SK-N-MC (cell line): ENCODE measurements around the gene ADAMTSL1.

Experiments
- DNase-seq: peaks from one replicate; pipeline ENCODE4 v3.0.0-alpha.2; 2011; ENCODE audit warnings: low read depth, low spot score
- H3K27ac ChIP-seq: fragments of 200-600 bp; sonication (generic); 2 replicates; pipeline ENCODE4 v1.5.1; 2016; ENCODE audit warnings: mixed run types
- H3K36me3 ChIP-seq: fragments of 200-600 bp; sonication (generic); 2 replicates; pipeline ENCODE4 v1.6.1; 2017; ENCODE audit warnings: antibody characterized with exemption, low read length, mixed read lengths; ENCODE audit not compliant: insufficient read depth
- H3K4me3 ChIP-seq: fragments of 200-600 bp; sonication (generic); 2 replicates; pipeline ENCODE4 v1.5.1; 2016
- H3K9ac ChIP-seq: fragments of 200-600 bp; sonication (generic); 2 replicates; pipeline ENCODE4 v1.8.0; 2017; ENCODE audit warnings: mixed run types, mixed read lengths; ENCODE audit not compliant: insufficient read length
- H3K9me3 ChIP-seq: fragments of 200-600 bp; sonication (generic); 2 replicates; pipeline ENCODE4 v1.6.1; 2017; ENCODE audit warnings: low read depth, mild to moderate bottlenecking, antibody characterized with exemption, low read length, moderate library complexity, mixed read lengths
- EZH2 ChIP-seq: fragments of 200-600 bp; sonication (generic); IDR thresholded peaks from one replicate; pipeline ENCODE4 v1.6.1; 2017; ENCODE audit warnings: antibody characterized with exemption
- FOXP2 ChIP-seq: optimal IDR thresholded peaks from 2 replicates; pipeline ENCODE3; 2011; ENCODE audit warnings: mild to moderate bottlenecking, moderate library complexity; ENCODE audit not compliant: insufficient read depth; ENCODE audit errors: extremely low read length, control extremely low read depth
- POLR2AphosphoS5 ChIP-seq: IDR thresholded peaks from 2 replicates; pipeline ENCODE4 v1.6.1; 2012; ENCODE audit warnings: mild to moderate bottlenecking, low read depth, low read length, borderline replicate concordance

Gene ADAMTSL1

GRCh38 chr9:18718393-18718792 is 244.4 kb downstream of the ADAMTSL1 start:
- no peak for TF ChIP-seq FOXP2
- no peak for TF ChIP-seq POLR2AphosphoS5
- TF ChIP-seq EZH2, result no peak
- no peak overlapping the region for H3K9ac ChIP-seq
- H3K36me3 ChIP-seq, result no peaks in the 10 kb centered on the region
- no peak overlapping the region for H3K27ac ChIP-seq
- no peaks in the 10 kb centered on the region for H3K9me3 ChIP-seq
- DNase-seq, result no peak
- no peak overlapping the region for H3K4me3 ChIP-seq

- no peak overlapping the region for H3K4me3 ChIP-seq
- no peak overlapping the region for H3K27ac ChIP-seq
- H3K9me3 ChIP-seq, result no peaks in the 10 kb centered on the region
- H3K36me3 ChIP-seq, result no peaks in the 10 kb centered on the region
- no peak overlapping the region for H3K9ac ChIP-seq
- TF ChIP-seq EZH2 (no peak), POLR2AphosphoS5 (no peak), FOXP2 (no peak)
- DNase-seq, result no peak
Observed at GRCh38 chr9:18718932-18719331, 245.0 kb downstream of the ADAMTSL1 start.

GRCh38 chr9:18720691-18721090 is 246.7 kb downstream of the ADAMTSL1 start:
- Histone ChIP-seq H3K27ac (no peak overlapping the region), H3K36me3 (no peaks in the 10 kb centered on the region), H3K4me3 (no peak overlapping the region), H3K9ac (no peak overlapping the region), H3K9me3 (no peaks in the 10 kb centered on the region)
- no peak for TF ChIP-seq FOXP2
- no peak for TF ChIP-seq EZH2
- TF ChIP-seq POLR2AphosphoS5, result no peak
- no peak for DNase-seq

- no peak overlapping the region for H3K9ac ChIP-seq
- no peak overlapping the region for H3K27ac ChIP-seq
- TF ChIP-seq POLR2AphosphoS5 (no peak), FOXP2 (no peak), EZH2 (no peak)
- H3K36me3 ChIP-seq, result no peaks in the 10 kb centered on the region
- DNase-seq, result no peak
- no peaks in the 10 kb centered on the region for H3K9me3 ChIP-seq
- H3K4me3 ChIP-seq, result no peak overlapping the region
Observed at GRCh38 chr9:18721267-18721994, 247.5 kb downstream of the ADAMTSL1 start.

GRCh38 chr9:18721995-18722310 is 248.0 kb downstream of the ADAMTSL1 start:
- Histone ChIP-seq H3K36me3 (no peaks in the 10 kb centered on the region), H3K9ac (no peak overlapping the region), H3K27ac (no peak overlapping the region), H3K4me3 (no peak overlapping the region), H3K9me3 (no peaks in the 10 kb centered on the region)
- no peak for TF ChIP-seq POLR2AphosphoS5
- TF ChIP-seq EZH2, result no peak
- no peak for TF ChIP-seq FOXP2
- DNase-seq, result no peak

- Histone ChIP-seq H3K9me3 (no peaks in the 10 kb centered on the region), H3K4me3 (no peak overlapping the region), H3K36me3 (no peaks in the 10 kb centered on the region), H3K27ac (no peak overlapping the region), H3K9ac (no peak overlapping the region)
- DNase-seq, result no peak
- TF ChIP-seq EZH2 (no peak), FOXP2 (no peak), POLR2AphosphoS5 (no peak)
Observed at GRCh38 chr9:18722882-18723281, 248.9 kb downstream of the ADAMTSL1 start.

- no peaks in the 10 kb centered on the region for H3K9me3 ChIP-seq
- DNase-seq, result no peak
- no peaks in the 10 kb centered on the region for H3K36me3 ChIP-seq
- H3K27ac ChIP-seq, result no peak overlapping the region
- TF ChIP-seq EZH2 (no peak), POLR2AphosphoS5 (no peak), FOXP2 (no peak)
- no peak overlapping the region for H3K9ac ChIP-seq
- no peak overlapping the region for H3K4me3 ChIP-seq
Observed at GRCh38 chr9:18723366-18723765, 249.4 kb downstream of the ADAMTSL1 start.

GRCh38 chr9:18726546-18726945 is 252.6 kb downstream of the ADAMTSL1 start:
- Histone ChIP-seq H3K9me3 (no peaks in the 10 kb centered on the region), H3K36me3 (no peaks in the 10 kb centered on the region), H3K27ac (peak overlapping the region; percentile 89), H3K4me3 (peak overlapping the region; percentile 48), H3K9ac (peak overlapping the region; percentile 40)
- TF ChIP-seq EZH2 (no peak), POLR2AphosphoS5 (no peak; the same call in 1 of the 2 replicates), FOXP2 (no peak)
- peak; percentile 18 for DNase-seq

- Histone ChIP-seq H3K9ac (no peak overlapping the region), H3K4me3 (no peak overlapping the region), H3K27ac (no peak overlapping the region), H3K9me3 (no peaks in the 10 kb centered on the region), H3K36me3 (no peaks in the 10 kb centered on the region)
- TF ChIP-seq FOXP2 (no peak), EZH2 (no peak), POLR2AphosphoS5 (no peak)
- no peak for DNase-seq
Observed at GRCh38 chr9:18727904-18728303, 254.0 kb downstream of the ADAMTSL1 start.
